HG03520 (cell line): Measurements from ENCODE around the gene RTL1.

Experiments
- ATAC-seq: cut with Tn5 transposase; IDR thresholded peaks from one replicate; pipeline ENCODE4 v1.9.1; 2021; ENCODE audit warnings: mild to moderate bottlenecking, moderate library complexity; ENCODE audit not compliant: unreplicated experiment

RTL1 gene

DNA sequence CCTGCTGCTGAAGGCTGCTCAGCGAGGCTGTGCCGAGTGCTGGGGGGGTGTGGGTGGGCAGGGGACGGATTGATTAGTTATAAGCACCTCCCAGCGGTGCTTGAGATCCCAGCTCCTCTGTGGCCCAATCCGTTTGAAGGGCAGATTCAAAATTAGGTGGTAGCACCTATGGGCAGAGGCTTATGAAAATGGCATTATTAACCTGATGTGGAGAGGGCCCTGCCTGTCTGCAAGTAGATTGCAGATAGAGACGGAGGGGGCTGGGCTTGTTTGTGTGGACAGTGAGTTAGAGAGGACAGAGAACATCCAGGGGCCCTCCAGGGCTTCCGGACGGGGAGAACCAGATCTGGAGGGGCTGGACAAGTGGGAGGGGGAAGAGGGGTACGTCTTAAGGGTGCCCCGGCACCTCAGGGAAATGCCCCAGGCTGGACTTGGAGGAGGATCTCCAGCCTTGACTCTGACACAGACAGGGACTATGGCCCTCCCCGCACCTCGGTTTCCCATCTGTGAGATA lies at the start of gene RTL1:
RTL1 (minus strand) TSS at position 51 of the 514 bp plus-strand sequence. CDS start 18,934 bp downstream, outside the sequence.
- ATAC-seq: no peak

DNA sequence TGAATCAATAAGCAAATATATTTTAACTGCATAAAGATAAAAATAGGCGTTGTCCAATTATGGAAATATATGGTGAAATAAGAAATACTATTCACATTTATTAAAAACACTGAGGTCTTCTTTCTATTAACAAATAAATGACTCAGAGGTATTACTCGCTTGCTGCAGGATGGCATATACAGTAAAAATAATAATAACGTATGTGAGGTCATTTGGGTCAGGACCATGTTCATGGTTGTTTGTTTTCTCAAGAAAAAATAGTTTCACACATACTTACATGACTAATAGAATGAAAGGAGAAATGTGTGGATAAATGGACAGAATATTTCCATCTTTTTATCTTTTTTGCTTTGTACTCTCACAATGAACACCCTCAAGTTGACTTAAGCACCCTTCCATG lies 46.5 kb upstream of the RTL1 start:
- ATAC-seq: no peak

DNA sequence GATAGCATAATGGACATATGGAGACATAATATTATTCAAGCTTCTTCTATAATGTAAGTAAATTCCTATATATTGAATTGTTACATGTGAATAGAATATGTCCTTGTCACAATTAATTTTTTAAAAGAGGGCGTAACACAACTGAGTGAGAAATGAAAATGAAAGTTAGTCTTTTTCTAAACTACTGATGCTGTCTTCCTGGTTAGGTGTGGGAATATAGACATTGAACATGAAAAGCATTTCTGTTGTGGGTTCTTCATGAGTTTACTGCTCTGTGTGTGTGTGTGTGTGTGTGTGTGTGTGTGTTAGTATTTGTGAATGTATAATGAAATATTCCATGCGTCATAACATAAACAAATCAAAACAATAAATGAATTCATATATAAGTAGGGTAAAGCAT lies 40.5 kb upstream of the RTL1 start:
- no peak for ATAC-seq

DNA sequence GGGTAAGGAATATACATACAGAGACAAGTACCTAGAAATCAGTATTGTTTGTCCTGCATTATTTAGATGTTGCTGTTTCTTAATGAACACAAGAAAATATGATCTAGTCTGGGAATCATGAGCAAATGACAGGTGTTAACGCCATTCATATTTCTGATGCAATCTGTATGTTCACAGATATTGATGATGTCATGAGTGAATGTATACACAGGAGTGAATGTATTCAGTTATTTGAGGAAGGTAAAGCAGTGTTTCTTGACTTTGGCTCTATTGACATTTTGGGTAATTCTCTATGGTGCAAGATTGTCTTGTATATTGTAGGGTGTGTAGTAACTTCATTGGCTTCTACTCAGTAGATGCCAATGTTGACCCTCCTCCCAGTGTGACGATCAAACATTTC lies 26.7 kb upstream of the RTL1 start:
- ATAC-seq: no peak

DNA sequence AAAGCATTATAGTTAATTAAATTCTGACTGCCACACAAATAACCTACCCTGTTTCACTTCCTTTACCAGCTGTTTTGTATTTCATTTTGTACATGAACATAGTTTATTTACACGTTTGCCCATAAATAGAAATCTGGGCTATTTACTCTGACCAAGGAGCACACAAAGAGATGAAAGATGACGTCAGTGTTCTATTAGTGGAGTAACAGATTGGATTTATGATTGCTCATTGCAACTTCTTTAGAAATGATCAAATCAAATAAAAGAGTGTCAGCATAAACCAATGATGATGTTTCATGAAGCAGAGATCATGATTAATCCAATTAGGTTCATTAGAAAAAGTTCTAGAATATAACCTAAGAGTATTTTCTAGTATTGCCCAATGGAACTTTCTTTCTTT lies 12.0 kb upstream of the RTL1 start:
- no peak for ATAC-seq

DNA sequence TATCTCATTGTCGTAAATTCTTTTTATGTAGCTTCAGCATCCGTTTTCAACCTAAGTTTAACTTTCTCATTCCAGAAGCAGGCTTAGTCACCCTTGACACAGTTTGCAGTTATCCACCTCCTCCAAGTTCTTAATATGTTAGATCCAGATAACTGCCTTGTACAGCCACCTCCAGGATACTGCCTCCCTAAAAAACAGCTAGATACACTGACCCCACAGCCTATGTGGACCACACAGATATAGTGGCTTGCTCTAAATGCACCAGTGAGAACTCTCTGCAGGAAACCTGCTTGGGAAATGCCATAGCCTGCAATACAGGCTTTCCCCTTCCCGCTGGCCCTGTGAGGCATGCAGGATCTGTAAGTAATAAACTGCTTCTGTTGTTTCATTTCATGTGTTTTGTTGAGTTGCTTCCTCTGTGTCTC lies 11.1 kb upstream of the RTL1 start:
- no peak for ATAC-seq

DNA sequence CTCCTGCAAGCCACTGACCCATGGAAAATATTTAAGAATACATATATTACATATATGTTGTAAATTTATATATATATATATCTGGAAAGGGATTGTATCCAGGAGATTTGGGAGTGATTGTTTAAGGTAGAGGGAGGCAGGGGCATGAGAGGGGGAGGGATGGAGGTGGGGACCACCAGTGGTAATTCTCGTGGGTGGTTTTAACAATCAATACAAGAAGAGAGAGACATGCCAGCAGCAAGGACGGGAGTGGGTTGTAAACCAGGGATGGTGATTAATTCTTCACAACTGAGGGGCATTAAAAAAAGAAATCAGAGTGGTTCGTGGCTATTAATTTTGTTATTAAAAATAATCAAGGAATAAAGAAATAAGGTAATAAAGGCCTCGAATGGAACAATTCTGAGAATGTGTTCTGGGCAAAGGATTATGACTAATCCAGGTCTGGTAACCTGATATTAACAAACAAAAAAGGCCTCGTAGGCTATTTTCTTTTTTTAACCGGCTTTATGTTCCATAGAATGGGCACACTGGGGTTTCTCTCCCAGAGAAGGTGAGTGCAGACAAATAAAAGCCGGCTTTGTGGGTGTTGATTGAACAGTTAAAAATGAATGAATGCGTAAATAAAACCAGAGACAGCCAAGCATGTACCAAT lies 8.3 kb upstream of the RTL1 start:
- no peak for ATAC-seq

DNA sequence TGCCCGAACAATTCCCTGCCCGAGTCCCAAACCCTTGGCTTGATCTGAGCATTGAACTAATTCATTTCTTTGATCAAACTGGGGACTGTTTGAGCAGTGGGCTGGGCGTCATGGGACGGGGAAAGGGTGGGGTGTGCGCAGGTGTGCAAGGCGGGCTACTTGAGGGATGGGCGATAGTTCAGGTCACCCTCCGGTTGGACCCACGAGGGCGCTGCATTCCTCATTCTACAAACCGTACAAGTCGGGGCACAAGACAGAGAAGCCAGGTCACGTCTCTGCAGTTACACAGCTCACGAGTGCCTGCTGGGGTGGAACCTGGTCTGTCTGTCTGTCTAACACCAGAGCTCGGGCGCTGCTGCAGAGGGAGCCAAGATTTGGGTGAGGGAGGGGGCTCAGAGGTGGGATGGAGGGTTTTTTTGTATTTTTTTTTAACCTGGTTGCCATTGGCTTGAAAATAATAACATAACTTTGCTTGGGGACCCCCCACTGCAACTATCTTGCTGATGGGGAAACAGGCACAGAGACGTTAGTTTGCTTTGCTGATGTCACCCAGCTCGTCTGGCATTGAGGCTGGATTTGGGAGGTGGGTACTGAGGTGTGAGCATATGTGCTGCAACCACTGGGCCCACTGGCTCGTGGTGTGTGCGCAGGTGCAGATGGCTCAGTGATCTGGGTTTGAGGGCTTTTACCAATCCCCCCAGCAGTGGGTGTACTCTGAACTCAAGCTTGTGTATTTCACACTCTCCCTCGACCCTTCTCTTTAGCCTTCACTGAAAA lies 7.6 kb upstream of the RTL1 start:
- no peak for ATAC-seq

DNA sequence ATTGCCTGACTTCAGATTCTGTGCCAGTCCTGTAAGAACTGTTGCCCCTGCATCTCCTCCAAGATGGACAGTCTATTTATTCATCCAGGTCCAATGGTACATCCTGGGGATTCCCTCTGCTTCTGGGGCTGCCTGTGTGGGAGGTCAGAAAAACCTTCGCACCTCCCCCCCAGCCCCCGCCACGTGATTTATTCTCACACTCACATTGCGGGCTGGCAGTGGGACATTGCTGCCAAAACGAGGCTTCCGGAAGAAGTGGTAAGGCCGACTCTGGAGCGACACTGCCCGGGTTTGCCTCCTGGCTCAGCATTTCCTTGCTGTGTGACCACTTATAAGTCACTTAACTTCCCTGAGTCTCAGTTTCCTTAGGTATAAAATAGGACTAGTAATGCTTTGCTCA lies 5.9 kb upstream of the RTL1 start:
- no peak for ATAC-seq

DNA sequence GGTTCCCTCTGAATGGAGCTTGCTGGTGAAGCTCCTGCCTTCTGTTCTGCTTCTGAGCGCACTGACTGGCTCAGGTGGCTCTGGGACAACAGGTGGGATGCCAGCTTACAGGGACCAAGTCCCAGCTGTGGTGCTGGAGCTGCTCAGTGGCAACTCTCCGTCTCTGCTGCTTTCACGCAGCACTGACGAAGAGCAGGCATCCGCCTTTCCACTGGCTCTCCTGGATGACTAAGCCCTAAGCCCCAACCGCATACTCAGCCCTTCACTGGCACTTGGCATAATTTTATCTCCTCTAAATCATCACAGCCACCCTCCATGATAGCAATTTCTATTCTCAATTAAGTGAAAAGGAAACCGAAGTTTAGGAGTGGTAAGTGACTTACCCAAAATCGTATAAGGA lies 3.7 kb upstream of the RTL1 start:
- no peak for ATAC-seq

DNA sequence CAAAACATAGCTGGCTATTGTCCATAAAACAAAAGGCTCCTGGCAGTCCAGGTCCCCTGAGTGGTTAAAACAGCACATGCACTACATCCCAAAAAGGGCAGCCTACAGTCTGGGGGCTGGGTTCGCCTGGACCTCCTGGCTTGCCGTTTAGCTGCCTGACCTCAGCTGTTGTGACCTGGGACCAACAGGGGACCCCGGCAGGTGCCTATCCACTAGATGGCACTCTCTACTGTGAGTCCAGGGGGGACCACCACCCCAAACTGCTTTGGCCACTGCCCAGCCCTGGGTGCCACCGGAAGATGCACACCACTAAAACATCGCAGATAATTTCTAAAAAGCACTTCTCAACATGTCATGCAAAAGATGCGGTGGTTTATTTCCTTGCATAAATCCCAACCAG lies 2.9 kb upstream of the RTL1 start:
- ATAC-seq: no peak

DNA sequence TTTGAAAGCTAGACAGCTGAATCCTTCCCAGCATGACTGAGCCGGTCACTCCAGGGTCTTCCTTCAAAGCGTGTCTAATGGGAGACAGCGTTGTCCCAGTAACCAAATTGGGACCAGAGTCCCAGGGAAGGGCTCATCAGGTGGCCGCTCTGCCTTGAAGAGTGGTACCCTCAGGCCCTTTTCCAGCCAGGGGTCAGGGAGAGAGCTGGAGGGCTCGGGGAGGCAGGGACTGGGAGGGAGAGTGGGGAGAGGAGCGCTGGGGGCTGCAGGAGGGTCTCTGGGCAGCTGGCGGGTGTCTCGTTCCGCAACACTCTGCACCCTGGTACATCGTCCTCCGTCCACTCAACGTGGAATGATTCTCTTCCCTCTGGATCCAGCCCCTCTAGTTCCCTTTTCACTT lies 1.6 kb upstream of the RTL1 start:
- ATAC-seq: no peak

DNA sequence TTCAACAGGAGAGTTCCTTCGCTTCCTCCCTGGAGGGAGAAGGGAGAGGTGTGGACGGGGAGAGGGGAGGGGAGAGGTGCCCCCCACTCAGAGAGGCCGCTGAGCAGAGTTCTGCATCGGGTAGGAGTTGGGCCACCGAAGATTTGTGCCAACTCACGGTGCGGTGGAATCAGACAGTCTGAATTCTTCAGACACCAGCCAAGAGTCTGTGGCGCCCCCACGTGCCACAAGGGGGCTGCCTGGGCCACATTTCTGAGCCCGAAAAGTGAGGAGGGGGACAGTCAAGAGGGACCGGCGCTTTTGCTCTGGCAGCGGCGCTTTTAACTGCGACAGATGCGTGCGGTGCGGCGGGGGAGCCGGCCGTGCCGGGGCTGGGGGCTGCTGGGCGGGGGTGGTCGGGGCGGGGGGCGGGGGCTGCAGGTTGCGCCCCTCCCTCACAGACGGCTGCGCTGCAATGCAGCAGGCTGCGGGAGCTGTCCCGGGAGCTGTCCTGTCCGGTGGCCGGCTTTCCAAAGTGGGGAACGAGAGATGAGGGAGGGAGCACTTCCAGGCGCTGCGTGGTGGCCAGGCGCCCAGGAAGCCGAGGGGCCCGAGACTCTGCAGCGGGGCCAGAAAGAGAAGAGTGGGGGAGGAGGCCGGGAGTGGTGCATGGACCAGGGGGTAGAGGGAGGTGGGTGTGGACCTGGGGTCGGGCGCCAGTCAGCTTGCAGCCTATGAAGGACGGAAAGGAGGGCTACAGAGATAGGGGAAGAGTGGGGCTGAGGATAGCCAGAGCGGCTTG lies 975 bp upstream of the RTL1 start:
- ATAC-seq: no peak

DNA sequence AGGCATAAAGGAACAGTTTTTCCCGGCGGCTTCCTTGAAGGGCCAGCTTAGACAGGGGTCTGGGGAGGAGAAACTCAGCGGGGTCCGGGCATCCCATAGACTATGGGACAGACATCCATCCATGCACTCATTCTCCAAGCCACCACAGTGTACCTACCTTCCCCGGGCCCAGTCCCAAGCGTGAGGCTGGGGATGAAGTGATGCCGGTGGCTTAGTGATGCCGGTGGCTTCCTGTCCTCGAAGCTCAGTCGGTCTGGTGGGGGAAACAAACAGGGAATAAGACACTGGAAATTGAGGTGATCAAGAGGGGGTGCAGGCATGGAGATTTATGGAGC lies 421 bp downstream of the RTL1 start:
- no peak for ATAC-seq

DNA sequence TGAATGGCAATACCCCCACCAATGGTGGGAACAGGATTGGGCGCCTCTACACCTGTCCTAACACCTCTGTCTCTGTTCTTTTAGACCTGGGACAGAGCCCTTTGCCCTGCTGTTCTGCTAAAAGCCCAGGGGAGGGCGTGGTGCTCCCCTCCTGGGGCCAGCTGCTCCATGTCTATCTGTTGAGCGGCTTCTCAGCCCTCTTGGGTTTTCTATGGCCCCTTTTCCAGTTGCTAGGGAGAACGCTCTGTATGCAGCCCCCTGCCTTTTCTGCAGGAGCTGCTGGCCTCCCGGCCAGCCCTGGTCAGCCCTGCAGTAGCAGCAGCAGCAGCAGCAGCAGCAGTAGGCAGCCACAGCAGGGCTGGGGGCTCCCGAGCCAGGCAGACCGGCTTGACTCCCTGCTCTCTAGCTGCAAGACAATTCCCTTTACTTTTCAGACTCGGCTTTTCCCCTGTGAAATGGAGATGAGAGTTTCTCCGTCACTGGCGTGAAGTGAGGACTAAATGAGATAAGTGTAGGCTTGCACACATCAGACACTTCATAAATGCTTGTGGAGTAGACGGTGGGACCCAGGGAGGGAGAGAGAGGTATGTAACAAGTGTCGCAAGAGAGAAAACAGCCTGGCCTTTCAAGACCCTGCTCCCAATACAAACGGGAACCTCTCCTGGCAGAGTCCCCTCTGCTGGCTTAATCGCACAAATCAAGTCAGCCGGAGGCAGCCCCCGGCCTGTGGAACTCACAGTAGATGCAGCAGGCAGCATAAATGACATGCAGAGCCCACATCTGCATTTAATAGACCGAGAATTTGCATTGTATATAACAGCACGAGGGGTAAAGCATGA lies 1.0 kb downstream of the RTL1 start:
- no peak for ATAC-seq

DNA sequence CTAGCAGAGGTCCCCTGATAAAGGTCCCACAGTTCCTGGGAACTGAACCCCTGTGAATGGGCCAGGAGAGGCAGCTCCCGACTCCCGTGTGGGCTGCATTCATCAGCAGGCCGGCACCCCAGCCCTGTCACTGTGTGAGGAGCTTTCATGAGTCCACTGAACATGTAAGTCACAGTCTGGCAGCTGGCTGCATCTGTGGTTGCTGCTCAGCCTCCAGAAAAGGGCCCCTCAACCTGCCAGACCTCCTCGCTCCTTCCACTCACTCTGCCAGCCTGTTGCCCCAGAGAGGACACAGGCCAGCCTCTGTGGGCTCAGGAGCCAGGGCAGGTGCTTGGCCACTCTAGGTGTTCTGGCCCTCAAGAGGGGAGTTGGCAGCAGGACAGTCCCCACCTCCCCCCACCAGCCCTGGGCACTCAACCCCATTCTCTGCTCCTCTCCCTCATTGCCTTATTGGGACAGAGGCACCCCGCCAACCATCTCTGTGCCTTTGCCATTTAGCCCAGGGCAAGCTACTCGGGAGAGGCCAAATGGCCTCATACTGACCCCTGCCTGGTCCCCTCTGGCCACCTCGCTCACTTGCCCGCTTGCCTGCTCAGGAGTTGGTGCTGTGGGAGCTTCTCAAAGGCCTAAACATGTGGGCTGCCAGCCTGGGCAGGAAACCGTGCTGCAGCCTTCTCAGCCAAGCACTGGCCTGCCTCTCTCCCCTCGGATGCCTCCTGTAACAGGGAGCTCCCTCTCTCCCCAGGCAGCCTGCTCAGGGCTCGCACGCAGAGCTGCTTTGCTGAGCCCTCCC lies 1.9 kb downstream of the RTL1 start:
- no peak for ATAC-seq

DNA sequence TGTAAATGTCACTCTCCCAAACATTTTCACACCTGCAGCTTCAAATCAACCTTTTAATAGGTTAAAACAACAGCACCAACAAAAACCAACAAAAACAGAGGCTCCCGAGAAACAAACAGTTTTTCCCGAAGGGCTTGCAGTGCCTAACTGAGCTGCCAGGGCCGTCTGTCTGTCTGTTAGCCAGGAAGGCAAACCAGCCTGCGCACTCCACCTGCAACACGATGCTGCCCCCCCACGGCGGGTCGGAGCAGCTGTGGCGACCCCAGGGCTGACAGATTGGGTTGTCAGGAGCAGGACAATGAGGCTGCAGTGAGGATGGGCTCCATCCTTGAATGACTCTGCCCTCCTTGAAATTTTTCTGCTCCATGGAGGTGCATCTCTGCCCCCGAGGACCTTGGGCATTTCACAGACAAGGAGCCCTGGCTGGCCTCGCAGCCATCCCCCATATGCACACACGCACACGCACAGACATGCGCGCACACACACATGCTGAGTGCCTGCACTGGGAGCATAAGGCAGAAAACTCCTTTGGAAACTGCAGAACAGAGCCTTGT lies 2.6 kb downstream of the RTL1 start:
- no peak for ATAC-seq

DNA sequence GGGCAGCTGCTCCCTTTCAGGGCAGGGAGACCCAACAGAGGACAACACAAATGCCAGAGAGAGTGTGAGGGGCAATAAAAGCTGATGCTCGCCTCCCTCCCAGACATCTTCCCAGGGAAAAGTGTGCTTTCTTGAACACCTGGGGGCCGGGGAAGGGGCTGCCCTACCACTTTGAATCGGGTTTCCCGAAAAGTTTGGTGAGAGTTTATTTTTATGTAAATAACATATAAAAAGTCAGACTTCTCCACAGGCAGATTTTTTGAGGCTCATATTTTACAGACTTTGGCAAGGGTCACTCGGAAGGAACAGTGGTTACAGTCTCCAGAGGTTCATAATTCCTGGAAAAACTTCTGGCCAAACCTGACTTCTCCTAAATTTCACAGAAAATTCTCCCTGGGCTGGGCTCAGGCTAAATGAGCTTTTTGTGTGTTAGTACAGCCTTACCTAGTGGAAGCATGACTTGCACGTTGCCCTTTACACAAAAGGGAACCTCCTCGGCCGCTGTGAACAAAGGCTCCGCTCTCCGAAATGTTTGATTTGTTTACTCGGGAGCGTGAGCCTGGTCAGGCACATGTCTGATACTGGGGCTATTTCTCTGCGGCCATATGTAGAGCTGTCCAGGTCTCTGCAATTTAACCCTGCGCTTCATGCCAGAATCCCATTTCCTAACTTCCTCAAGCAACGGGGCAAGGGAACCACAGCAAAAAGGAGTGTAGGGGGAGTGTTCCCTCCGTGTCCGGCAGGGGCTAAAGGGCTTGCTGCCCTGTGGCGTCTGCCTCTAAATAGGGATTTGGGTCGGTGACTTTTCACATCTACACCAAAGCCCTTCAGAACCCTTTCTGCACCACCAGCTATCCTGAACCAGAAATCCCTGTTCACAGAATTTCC lies 3.4 kb downstream of the RTL1 start:
- ATAC-seq: no peak
